ENCODE results near the gene RPL28. TPM values are rescaled to one million over a fixed set of nuclear protein-coding genes. Genes with fewer than 3 reads are reported as not detected.

RPL28 gene
- total and polyA plus RNA-seq, 2 of the 13 experiments (the other 11 are each of a cell fraction or from before 2014, with no cell fraction given), result 105 to 420 TPM

DNA sequence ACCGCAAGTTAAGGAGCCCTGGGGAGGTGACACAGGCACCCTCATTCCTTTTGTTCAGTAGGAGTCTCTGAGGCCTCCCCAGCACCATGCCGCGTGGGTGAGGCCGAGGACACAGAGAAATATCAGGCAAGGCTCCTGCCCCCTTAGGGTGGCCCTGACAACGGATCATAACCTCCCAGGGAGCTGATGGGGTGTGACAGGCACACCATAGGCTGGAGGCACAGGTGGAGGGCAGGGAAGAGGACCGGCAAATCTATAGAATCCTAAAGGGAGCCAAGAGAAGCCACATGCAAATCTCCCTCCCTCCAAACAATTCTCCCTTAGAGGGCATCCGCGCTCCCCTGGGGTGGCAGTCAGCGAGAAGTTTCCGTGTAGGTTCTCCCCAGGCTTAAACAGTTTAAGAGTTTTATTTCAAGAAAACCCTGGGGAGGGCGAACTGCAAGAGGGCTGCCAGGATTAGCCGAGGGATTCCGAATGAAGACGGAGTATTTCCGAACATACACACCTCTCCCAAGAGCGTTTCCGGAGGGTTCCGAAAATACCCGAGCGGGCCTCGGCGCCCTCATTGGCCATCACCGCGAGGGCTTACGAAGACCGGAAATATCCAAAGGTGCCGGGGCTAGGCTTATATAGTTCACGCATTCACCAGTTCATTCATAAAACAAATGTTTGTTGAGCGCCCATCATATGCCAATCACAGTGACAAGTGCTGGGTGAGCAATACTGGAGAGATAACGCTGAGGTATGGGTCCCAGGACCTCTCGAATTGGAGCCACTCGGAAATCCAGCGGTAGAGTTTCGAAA is 610 bp upstream of the RPL28 start (continued):
- TF ChIP-seq, protein P1, sequence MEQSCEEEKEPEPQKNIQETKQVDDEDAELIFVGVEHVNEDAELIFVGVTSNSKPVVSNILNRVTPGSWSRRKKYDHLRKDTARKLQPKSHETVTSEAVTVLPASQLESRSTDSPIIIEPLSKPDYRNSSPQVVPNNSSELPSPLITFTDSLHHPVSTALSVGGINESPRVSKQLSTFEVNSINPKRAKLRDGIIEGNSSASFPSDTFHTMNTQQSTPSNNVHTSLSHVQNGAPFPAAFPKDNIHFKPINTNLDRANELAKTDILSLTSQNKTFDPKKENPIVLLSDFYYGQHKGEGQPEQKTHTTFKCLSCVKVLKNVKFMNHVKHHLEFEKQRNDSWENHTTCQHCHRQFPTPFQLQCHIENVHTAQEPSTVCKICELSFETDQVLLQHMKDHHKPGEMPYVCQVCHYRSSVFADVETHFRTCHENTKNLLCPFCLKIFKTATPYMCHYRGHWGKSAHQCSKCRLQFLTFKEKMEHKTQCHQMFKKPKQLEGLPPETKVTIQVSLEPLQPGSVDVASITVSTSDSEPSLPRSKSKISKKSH (CRISPR knock-in tag; IDR thresholded peaks at IDR 0.05; ENCODE audit: borderline replicate concordance), result no peak
- peak; percentile 53; the same call in 1 of the 2 replicates for TF ChIP-seq ZFY (CRISPR knock-in tag; IDR thresholded peaks at IDR 0.05)
- TF ChIP-seq, protein P2, sequence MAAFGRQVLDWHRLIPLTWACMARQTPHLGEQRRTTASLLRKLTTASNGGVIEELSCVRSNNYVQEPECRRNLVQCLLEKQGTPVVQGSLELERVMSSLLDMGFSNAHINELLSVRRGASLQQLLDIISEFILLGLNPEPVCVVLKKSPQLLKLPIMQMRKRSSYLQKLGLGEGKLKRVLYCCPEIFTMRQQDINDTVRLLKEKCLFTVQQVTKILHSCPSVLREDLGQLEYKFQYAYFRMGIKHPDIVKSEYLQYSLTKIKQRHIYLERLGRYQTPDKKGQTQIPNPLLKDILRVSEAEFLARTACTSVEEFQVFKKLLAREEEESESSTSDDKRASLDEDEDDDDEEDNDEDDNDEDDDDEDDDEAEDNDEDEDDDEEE (CRISPR knock-in tag; IDR thresholded peaks at IDR 0.05), result no peak
- TF ChIP-seq YEATS4 (CRISPR knock-in tag; IDR thresholded peaks at IDR 0.05; ENCODE audit: borderline replicate concordance), result 0 out of 2 replicates have a peak, but pooled peaks have one; percentile 22
- TF ChIP-seq ZNF577 (CRISPR knock-in tag; IDR thresholded peaks at IDR 0.05; ENCODE audit: borderline replicate concordance, low read depth), result no peak
- no peak for TF ChIP-seq GFI1 (CRISPR knock-in tag; IDR thresholded peaks at IDR 0.05; ENCODE audit: borderline replicate concordance)
- no peak for TF ChIP-seq ZNF20 (CRISPR knock-in tag; IDR thresholded peaks at IDR 0.05)
- no peak for TF ChIP-seq FOXM1 (CRISPR knock-in tag; IDR thresholded peaks at IDR 0.05)
- TF ChIP-seq GATA4 (IDR thresholded peaks at IDR 0.05; ENCODE audit: borderline replicate concordance, low read depth), result no peak
- no peak for TF ChIP-seq ZNF781 (CRISPR knock-in tag; IDR thresholded peaks at IDR 0.05; ENCODE audit: borderline replicate concordance, not compliant biosample characterization)
- no peak for TF ChIP-seq PRMT3 (CRISPR knock-in tag; IDR thresholded peaks at IDR 0.05; ENCODE audit: borderline replicate concordance, low read depth)
- TF ChIP-seq, protein P3, sequence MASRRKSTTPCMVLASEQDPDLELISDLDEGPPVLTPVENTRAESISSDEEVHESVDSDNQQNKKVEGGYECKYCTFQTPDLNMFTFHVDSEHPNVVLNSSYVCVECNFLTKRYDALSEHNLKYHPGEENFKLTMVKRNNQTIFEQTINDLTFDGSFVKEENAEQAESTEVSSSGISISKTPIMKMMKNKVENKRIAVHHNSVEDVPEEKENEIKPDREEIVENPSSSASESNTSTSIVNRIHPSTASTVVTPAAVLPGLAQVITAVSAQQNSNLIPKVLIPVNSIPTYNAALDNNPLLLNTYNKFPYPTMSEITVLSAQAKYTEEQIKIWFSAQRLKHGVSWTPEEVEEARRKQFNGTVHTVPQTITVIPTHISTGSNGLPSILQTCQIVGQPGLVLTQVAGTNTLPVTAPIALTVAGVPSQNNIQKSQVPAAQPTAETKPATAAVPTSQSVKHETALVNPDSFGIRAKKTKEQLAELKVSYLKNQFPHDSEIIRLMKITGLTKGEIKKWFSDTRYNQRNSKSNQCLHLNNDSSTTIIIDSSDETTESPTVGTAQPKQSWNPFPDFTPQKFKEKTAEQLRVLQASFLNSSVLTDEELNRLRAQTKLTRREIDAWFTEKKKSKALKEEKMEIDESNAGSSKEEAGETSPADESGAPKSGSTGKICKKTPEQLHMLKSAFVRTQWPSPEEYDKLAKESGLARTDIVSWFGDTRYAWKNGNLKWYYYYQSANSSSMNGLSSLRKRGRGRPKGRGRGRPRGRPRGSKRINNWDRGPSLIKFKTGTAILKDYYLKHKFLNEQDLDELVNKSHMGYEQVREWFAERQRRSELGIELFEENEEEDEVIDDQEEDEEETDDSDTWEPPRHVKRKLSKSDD (CRISPR knock-in tag; IDR thresholded peaks at IDR 0.05; ENCODE audit: low read depth), result no peak
- TF ChIP-seq POLR2G (IDR thresholded peaks at IDR 0.05; ENCODE audit: low read depth, low read length), result no peak
- TF ChIP-seq ASH2L (IDR thresholded peaks at IDR 0.05; ENCODE audit: insufficient read length, low read depth, low read length), result peak; percentile 68
- TF ChIP-seq, protein P4, sequence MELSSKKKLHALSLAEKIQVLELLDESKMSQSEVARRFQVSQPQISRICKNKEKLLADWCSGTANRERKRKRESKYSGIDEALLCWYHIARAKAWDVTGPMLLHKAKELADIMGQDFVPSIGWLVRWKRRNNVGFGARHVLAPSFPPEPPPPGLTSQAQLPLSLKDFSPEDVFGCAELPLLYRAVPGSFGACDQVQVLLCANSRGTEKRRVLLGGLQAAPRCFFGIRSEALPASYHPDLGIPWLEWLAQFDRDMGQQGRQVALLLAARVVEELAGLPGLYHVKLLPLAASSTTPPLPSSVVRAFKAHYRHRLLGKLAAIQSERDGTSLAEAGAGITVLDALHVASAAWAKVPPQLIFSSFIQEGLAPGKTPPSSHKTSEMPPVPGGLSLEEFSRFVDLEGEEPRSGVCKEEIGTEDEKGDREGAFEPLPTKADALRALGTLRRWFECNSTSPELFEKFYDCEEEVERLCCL (CRISPR knock-in tag; IDR thresholded peaks at IDR 0.05; ENCODE audit: borderline replicate concordance), result no peak
- TF ChIP-seq, protein P5, sequence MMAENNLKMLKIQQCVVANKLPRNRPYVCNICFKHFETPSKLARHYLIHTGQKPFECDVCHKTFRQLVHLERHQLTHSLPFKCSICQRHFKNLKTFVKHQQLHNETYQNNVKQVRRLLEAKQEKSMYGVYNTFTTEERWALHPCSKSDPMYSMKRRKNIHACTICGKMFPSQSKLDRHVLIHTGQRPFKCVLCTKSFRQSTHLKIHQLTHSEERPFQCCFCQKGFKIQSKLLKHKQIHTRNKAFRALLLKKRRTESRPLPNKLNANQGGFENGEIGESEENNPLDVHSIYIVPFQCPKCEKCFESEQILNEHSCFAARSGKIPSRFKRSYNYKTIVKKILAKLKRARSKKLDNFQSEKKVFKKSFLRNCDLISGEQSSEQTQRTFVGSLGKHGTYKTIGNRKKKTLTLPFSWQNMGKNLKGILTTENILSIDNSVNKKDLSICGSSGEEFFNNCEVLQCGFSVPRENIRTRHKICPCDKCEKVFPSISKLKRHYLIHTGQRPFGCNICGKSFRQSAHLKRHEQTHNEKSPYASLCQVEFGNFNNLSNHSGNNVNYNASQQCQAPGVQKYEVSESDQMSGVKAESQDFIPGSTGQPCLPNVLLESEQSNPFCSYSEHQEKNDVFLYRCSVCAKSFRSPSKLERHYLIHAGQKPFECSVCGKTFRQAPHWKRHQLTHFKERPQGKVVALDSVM (CRISPR knock-in tag; IDR thresholded peaks at IDR 0.05), result no peak
- TF ChIP-seq TP53 (CRISPR knock-in tag; conservative IDR thresholded peaks at IDR 0.05), result no peak
- TF ChIP-seq HDAC2 (CRISPR knock-in tag; IDR thresholded peaks at IDR 0.05), result no peak

Data from HepG2 (cell line).